A549 (cell line): ENCODE measurements around the gene KCNIP4. TPM values are rescaled to one million over a fixed set of nuclear protein-coding genes. Genes with fewer than 3 reads are reported as not detected.

ENCODE experiments used
- ATAC-seq, 2 experiments: fragments of 200-7000 bp in 1 of 2; fragments of >200 bp in 1 of 2; cut with Nextera tagmentation in 1 of 2; cut with Tn5 transposase in 1 of 2; 3 replicates each; pipeline versions ENCODE4 v1.8.0 to v1.9.1; 2018 to 2020; ENCODE audit warnings: mild to moderate bottlenecking in 1 of 2, moderate library complexity in 1 of 2
- CTCF ChIA-PET: fragments of 300-600 bp; sonication (Branson Sonifier 250); formaldehyde crosslinking; extraction: SDS; loops from one replicate; lab custom pipeline; 2021; ENCODE audit warnings: antibody characterized with exemption, inconsistent platforms; lab: Yijun Ruan, JAX
- POLR2A ChIA-PET: fragments of 350-600 bp; formaldehyde crosslinking; extraction: SDS; loops from one replicate; lab custom pipeline; 2021; ENCODE audit warnings: antibody characterized with exemption, inconsistent platforms; lab: Yijun Ruan, JAX
- DNase-seq, 2 experiments: peaks; one replicate each; pipeline versions ENCODE4 v3.0.0 to v3.0.0-alpha.2; 2011 to 2016; ENCODE audit warnings: low read depth in 1 of 2, low spot score in 1 of 2
- FAIRE-seq: peaks from 2 replicates; lab custom pipeline; 2011; peaks lifted over from hg19 to GRCh38; lab: Jason Lieb, UNC
- H3K27ac ChIP-seq, 2 experiments: fragments of >200 bp; sonication (Bioruptor Twin); formaldehyde crosslinking; 3 replicates each; pipeline ENCODE4 v1.5.1; 2016 to 2017
- H3K4me1 ChIP-seq: fragments of >200 bp; sonication (Bioruptor Twin); formaldehyde crosslinking; 3 replicates; pipeline ENCODE4 v1.6.1; 2016
- H3K4me2 ChIP-seq: fragments of >200 bp; sonication (Bioruptor Twin); formaldehyde crosslinking; 3 replicates; pipeline ENCODE4 v1.6.1; 2016
- H3K4me3 ChIP-seq: fragments of >200 bp; sonication (Bioruptor Twin); formaldehyde crosslinking; 3 replicates; pipeline ENCODE4 v1.5.1; 2016
- H3K9me3 ChIP-seq: fragments of >200 bp; sonication (Bioruptor Twin); formaldehyde crosslinking; 3 replicates; pipeline ENCODE4 v1.6.1; 2016
- BHLHE40 ChIP-seq: IDR thresholded peaks from 2 replicates; pipeline ENCODE4 v1.6.1; 2012; ENCODE audit warnings: low read depth, low read length, inconsistent platforms
- CBX8 ChIP-seq: fragments of 200-600 bp; sonication (generic); IDR thresholded peaks from 2 replicates; pipeline ENCODE4 v1.6.1; 2016
- CEBPB ChIP-seq, 2 experiments: fragments of >200 bp in 1 of 2; sonication (Bioruptor Twin) in 1 of 2; formaldehyde crosslinking in 1 of 2; IDR thresholded peaks; 2 replicates each; pipeline ENCODE4 v1.6.1; 2012 to 2016
- CHD2 ChIP-seq: fragments of 150-350 bp; IDR thresholded peaks from 2 replicates; pipeline ENCODE4 v1.6.1; 2014; ENCODE audit warnings: low read length; ENCODE audit not compliant: partially characterized antibody
- CTCF ChIP-seq: fragments of >200 bp; sonication (Bioruptor Twin); formaldehyde crosslinking; IDR thresholded peaks from 3 replicates; pipeline ENCODE4 v1.5.1; 2016
- EHF ChIP-seq: fragments of 250-450 bp; sonication (Bioruptor Pico); IDR thresholded peaks from 2 replicates; pipeline ENCODE4 v1.5.0; 2020; ENCODE audit warnings: mild to moderate bottlenecking
- EP300 ChIP-seq, 2 experiments: fragments of >200 bp; sonication (Bioruptor Twin); formaldehyde crosslinking; IDR thresholded peaks; 2 replicates in 1 of 2; 3 replicates in 1 of 2; pipeline ENCODE4 v1.6.1; 2016 to 2017
- ESRRA ChIP-seq: fragments of 150-350 bp; IDR thresholded peaks from 2 replicates; pipeline ENCODE4 v1.6.1; 2014; ENCODE audit warnings: mild to moderate bottlenecking, low read length, borderline replicate concordance
- FOXS1 ChIP-seq: fragments of 250-450 bp; sonication (Bioruptor Pico); IDR thresholded peaks from 2 replicates; pipeline ENCODE4 v1.5.0; 2020; ENCODE audit warnings: mild to moderate bottlenecking, moderate library complexity
- GATA3 ChIP-seq: IDR thresholded peaks from 2 replicates; pipeline ENCODE4 v1.6.1; 2012; ENCODE audit warnings: borderline replicate concordance
- HDAC2 ChIP-seq: fragments of 200-600 bp; sonication (generic); IDR thresholded peaks from 2 replicates; pipeline ENCODE4 v1.6.1; 2016
- HES2 ChIP-seq: fragments of >200 bp; sonication (Bioruptor Twin); formaldehyde crosslinking; IDR thresholded peaks from 2 replicates; pipeline ENCODE4 v1.6.1; 2016
- HOXB13 ChIP-seq: fragments of 250-450 bp; sonication (Bioruptor Pico); IDR thresholded peaks from 2 replicates; pipeline ENCODE4 v1.5.0; 2020; ENCODE audit warnings: low read depth, mild to moderate bottlenecking, moderate library complexity
- JUN ChIP-seq, 2 experiments: fragments of >200 bp; sonication (Bioruptor Twin); formaldehyde crosslinking; IDR thresholded peaks; 2 replicates in 1 of 2; 3 replicates in 1 of 2; pipeline ENCODE4 v1.6.1; 2016 to 2017
- JUNB ChIP-seq: fragments of >200 bp; sonication (Bioruptor Twin); formaldehyde crosslinking; IDR thresholded peaks from 2 replicates; pipeline ENCODE4 v1.6.1; 2016
- KDM5A ChIP-seq: fragments of 200-600 bp; sonication (generic); IDR thresholded peaks from 2 replicates; pipeline ENCODE4 v1.6.1; 2016; ENCODE audit warnings: antibody characterized with exemption, mild to moderate bottlenecking
- MAX ChIP-seq: IDR thresholded peaks from 2 replicates; pipeline ENCODE4 v1.6.1; 2012
- MYC ChIP-seq: IDR thresholded peaks from 2 replicates; pipeline ENCODE4 v1.6.1; 2012; ENCODE audit warnings: mild to moderate bottlenecking, inconsistent platforms, low read length, improper control_type of control experiment, borderline replicate concordance
- RCOR1 ChIP-seq: fragments of 150-350 bp; IDR thresholded peaks from 2 replicates; pipeline ENCODE4 v1.6.1; 2014; ENCODE audit warnings: antibody characterized with exemption, low read length, low read depth
- REST ChIP-seq: fragments of 200-600 bp; sonication (generic); IDR thresholded peaks from 2 replicates; pipeline ENCODE4 v1.6.1; 2016; ENCODE audit warnings: antibody characterized with exemption, mild to moderate bottlenecking, moderate library complexity
- TFCP2L1 ChIP-seq: fragments of 250-450 bp; sonication (Bioruptor Pico); IDR thresholded peaks from 2 replicates; pipeline ENCODE4 v1.5.0; 2021; ENCODE audit warnings: mild to moderate bottlenecking
- TP53 ChIP-seq: fragments of 250-450 bp; sonication (Bioruptor Pico); IDR thresholded peaks from 2 replicates; pipeline ENCODE4 v1.5.0; 2021; ENCODE audit warnings: mild to moderate bottlenecking, moderate library complexity
- WGBS: methylation state at CpG from one replicate; pipeline ENCODE4 v1.1.6; 2017; ENCODE audit errors: missing lambda C conversion rate; 5-methylcytosine and 5-hydroxymethylcytosine counted together
- polyA plus RNA-seq, 4 experiments: library from polyadenylated mRNA; depleted of rRNA in 3 of 4; stranded (reverse); fragments of >200 nt; fragmentation: RNase III in 1 of 4; extraction: RNeasy Plus Mini Kit Qiagen cat#74134 plus additional on column Dnase treatment in 1 of 4; gene quantifications; 2 replicates in 3 of 4; 3 replicates in 1 of 4; pipeline ENCODE4 v1.2.3, GENCODE V29; 2011 to 2017

KCNIP4 gene
- polyA plus RNA-seq, 2 of the 4 experiments (the other 2 are of a cell fraction): not detected

- FAIRE-seq (no peak), DNase-seq (no peak)
- Histone ChIP-seq H3K4me3 (no peak overlapping the region), H3K4me1 (no peaks in the 10 kb centered on the region), H3K9me3 (no peaks in the 10 kb centered on the region), H3K4me2 (no peak overlapping the region), H3K27ac (no peak overlapping the region)
- ChIA-PET POLR2A (no interaction called here), CTCF (no interaction called here)
- no peak for TF ChIP-seq HDAC2
- no peak for TF ChIP-seq MAX
- TF ChIP-seq JUN (IDR thresholded peaks at IDR 0.05): no peak
- no peak for TF ChIP-seq TFCP2L1 (CRISPR knock-in tag)
- no peak for TF ChIP-seq RCOR1
- TF ChIP-seq EP300 (IDR thresholded peaks at IDR 0.05): no peak
- no peak for TF ChIP-seq MYC
- TF ChIP-seq BHLHE40: no peak
- TF ChIP-seq CBX8: no peak
- TF ChIP-seq CTCF: no peak
- TF ChIP-seq, all 56 proteins: peak for 0
- no peak for ATAC-seq
- WGBS: 28% methylated on average over 2 of the region's 2 CpGs
These were observed 51.8 kb downstream of the KCNIP4 start for GRCh38 chr4:21896767-21897166.

GRCh38 chr4:21893136-21893535 is 55.4 kb downstream of the KCNIP4 start:
- H3K4me3 ChIP-seq: no peak overlapping the region
- H3K9me3 ChIP-seq: no peaks in the 10 kb centered on the region
- FAIRE-seq (no peak), ATAC-seq (no peak), DNase-seq (no peak)
- no peak overlapping the region for H3K27ac ChIP-seq
- ChIA-PET CTCF (no interaction called here), POLR2A (no interaction called here)
- H3K4me1 ChIP-seq: no peaks in the 10 kb centered on the region
- 12% methylated on average over 5 of the region's 5 CpGs for WGBS
- no peak overlapping the region for H3K4me2 ChIP-seq
- no peak for TF ChIP-seq FOXS1 (CRISPR knock-in tag)
- TF ChIP-seq TP53 (CRISPR knock-in tag): no peak
- no peak for TF ChIP-seq MYC
- no peak for TF ChIP-seq HES2
- no peak for TF ChIP-seq GATA3
- no peak for TF ChIP-seq KDM5A
- no peak for TF ChIP-seq HOXB13 (CRISPR knock-in tag)
- no peak for TF ChIP-seq CHD2
- TF ChIP-seq CEBPB (IDR thresholded peaks at IDR 0.05): no peak
- TF ChIP-seq ESRRA: no peak
- no peak for TF ChIP-seq MAX
- TF ChIP-seq REST: no peak
- TF ChIP-seq JUNB: no peak
- TF ChIP-seq EHF: no peak
